ENCODE results near the gene MRTFB. TPM values are rescaled to one million over a fixed set of nuclear protein-coding genes. Genes with fewer than 3 reads are reported as not detected.

The MRTFB gene
- total RNA-seq, 1 experiment from 2014 or later = 7.7 TPM

- DNase-seq (ENCODE audit: low read depth) = no peak
- in situ Hi-C loops (cut with HindIII; ENCODE audit: low pct_unique_long_range_greater_than_20kb, low sequenced_read_pairs) = no loop called here
Observed at GRCh38 chr16:14240964-14241363, 169.8 kb downstream of the MRTFB start.

- no peak for DNase-seq (ENCODE audit: low read depth)
- in situ Hi-C loops (cut with HindIII; ENCODE audit: low pct_unique_long_range_greater_than_20kb, low sequenced_read_pairs) = no loop called here
Observed at GRCh38 chr16:14241631-14242030, 170.5 kb downstream of the MRTFB start.

GRCh38 chr16:14242769-14243168, 171.7 kb downstream of the MRTFB start:
- no peak for DNase-seq (ENCODE audit: low read depth)

GRCh38 chr16:14244196-14245010, 173.3 kb downstream of the MRTFB start:
- DNase-seq (ENCODE audit: low read depth) = no peak
- in situ Hi-C loops (cut with HindIII; ENCODE audit: low pct_unique_long_range_greater_than_20kb, low sequenced_read_pairs) = no loop called here

More at GRCh38 chr16:14242769-14243168, 171.7 kb downstream of the MRTFB start:
- in situ Hi-C loops (cut with HindIII; ENCODE audit: low pct_unique_long_range_greater_than_20kb, low sequenced_read_pairs) = no loop called here

- in situ Hi-C loops (cut with HindIII; ENCODE audit: low pct_unique_long_range_greater_than_20kb, low sequenced_read_pairs) = no loop called here
- no peak for DNase-seq (ENCODE audit: low read depth)
Observed at GRCh38 chr16:14248791-14249190, 177.7 kb downstream of the MRTFB start.

GRCh38 chr16:14249291-14250032, 178.3 kb downstream of the MRTFB start:
- peak; percentile 55 for DNase-seq (ENCODE audit: low read depth)
- in situ Hi-C loops (cut with HindIII; ENCODE audit: low pct_unique_long_range_greater_than_20kb, low sequenced_read_pairs) = no loop called here

- no peak for DNase-seq (ENCODE audit: low read depth)
- in situ Hi-C loops (cut with HindIII; ENCODE audit: low pct_unique_long_range_greater_than_20kb, low sequenced_read_pairs) = no loop called here
Observed at GRCh38 chr16:14251419-14251818, 180.3 kb downstream of the MRTFB start.

- DNase-seq (ENCODE audit: low read depth) = no peak
- in situ Hi-C loops (cut with HindIII; ENCODE audit: low pct_unique_long_range_greater_than_20kb, low sequenced_read_pairs) = no loop called here
Observed at GRCh38 chr16:14252860-14253259, 181.7 kb downstream of the MRTFB start.

GRCh38 chr16:14263011-14263410, 191.9 kb downstream of the MRTFB start:
- in situ Hi-C loops (cut with HindIII; ENCODE audit: low pct_unique_long_range_greater_than_20kb, low sequenced_read_pairs) = no loop called here

GRCh38 chr16:14263769-14264168, 192.7 kb downstream of the MRTFB start:
- DNase-seq (ENCODE audit: low read depth) = no peak
- in situ Hi-C loops (cut with HindIII; ENCODE audit: low pct_unique_long_range_greater_than_20kb, low sequenced_read_pairs) = no loop called here

More at GRCh38 chr16:14263011-14263410, 191.9 kb downstream of the MRTFB start:
- no peak for DNase-seq (ENCODE audit: low read depth)

- DNase-seq (ENCODE audit: low read depth) = no peak
- in situ Hi-C loops (cut with HindIII; ENCODE audit: low pct_unique_long_range_greater_than_20kb, low sequenced_read_pairs) = no loop called here
Observed at GRCh38 chr16:14264327-14264943, 193.3 kb downstream of the MRTFB start.

GRCh38 chr16:14268073-14268472, 197.0 kb downstream of the MRTFB start:
- no peak for DNase-seq (ENCODE audit: low read depth)
- in situ Hi-C loops (cut with HindIII; ENCODE audit: low pct_unique_long_range_greater_than_20kb, low sequenced_read_pairs) = no loop called here

- in situ Hi-C loops (cut with HindIII; ENCODE audit: low pct_unique_long_range_greater_than_20kb, low sequenced_read_pairs) = no loop called here
- no peak for DNase-seq (ENCODE audit: low read depth)
Observed at GRCh38 chr16:14275934-14276333, 204.8 kb downstream of the MRTFB start.

- in situ Hi-C loops (cut with HindIII; ENCODE audit: low pct_unique_long_range_greater_than_20kb, low sequenced_read_pairs) = no loop called here
- no peak for DNase-seq (ENCODE audit: low read depth)
Observed at GRCh38 chr16:14278749-14279148, 207.6 kb downstream of the MRTFB start.

GRCh38 chr16:14280541-14280940, 209.4 kb downstream of the MRTFB start:
- in situ Hi-C loops (cut with HindIII; ENCODE audit: low pct_unique_long_range_greater_than_20kb, low sequenced_read_pairs) = no loop called here
- DNase-seq (ENCODE audit: low read depth) = no peak

- in situ Hi-C loops (cut with HindIII; ENCODE audit: low pct_unique_long_range_greater_than_20kb, low sequenced_read_pairs) = no loop called here
- DNase-seq (ENCODE audit: low read depth) = no peak
Observed at GRCh38 chr16:14283786-14284185, 212.7 kb downstream of the MRTFB start.

GRCh38 chr16:14284371-14284770, 213.3 kb downstream of the MRTFB start:
- in situ Hi-C loops (cut with HindIII; ENCODE audit: low pct_unique_long_range_greater_than_20kb, low sequenced_read_pairs) = no loop called here
- DNase-seq (ENCODE audit: low read depth) = no peak

- in situ Hi-C loops (cut with HindIII; ENCODE audit: low pct_unique_long_range_greater_than_20kb, low sequenced_read_pairs) = no loop called here
- no peak for DNase-seq (ENCODE audit: low read depth)
Observed at GRCh38 chr16:14284930-14285512, 213.9 kb downstream of the MRTFB start.

Data from Caki2 (cell line).